Measurements from ENCODE around the gene JARID2.

DNA sequence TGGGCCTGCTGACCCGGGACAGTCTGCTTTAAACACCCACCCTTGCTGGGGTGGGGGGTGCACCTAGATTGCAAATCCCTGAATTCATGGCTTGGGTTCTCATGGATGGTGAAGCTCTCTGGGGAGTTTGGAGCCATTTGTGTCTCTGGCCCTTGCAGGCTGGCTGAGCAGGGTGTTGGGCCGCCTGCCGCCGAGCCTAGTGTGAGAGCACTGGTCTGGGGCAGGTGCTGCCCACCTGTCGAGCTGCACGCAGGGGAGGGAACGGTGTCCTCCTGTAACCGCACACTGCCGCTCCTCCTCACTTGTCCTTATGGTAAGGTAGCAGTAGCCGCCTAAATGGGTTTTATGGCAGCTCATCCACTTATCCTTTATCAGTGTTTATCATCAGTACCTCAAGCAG, 273.0 kb downstream of the JARID2 start:
- no peak for TF ChIP-seq POLR2AphosphoS5 (IDR thresholded peaks at IDR 0.05; ENCODE audit: low read depth, low read length)
- no peak for TF ChIP-seq TAF1 (IDR thresholded peaks at IDR 0.05; ENCODE audit: borderline replicate concordance, insufficient read depth, low read length)
- TF ChIP-seq SIN3A (IDR thresholded peaks at IDR 0.05; ENCODE audit: borderline replicate concordance, insufficient read depth, low read length), result no peak
- TF ChIP-seq, protein P1, sequence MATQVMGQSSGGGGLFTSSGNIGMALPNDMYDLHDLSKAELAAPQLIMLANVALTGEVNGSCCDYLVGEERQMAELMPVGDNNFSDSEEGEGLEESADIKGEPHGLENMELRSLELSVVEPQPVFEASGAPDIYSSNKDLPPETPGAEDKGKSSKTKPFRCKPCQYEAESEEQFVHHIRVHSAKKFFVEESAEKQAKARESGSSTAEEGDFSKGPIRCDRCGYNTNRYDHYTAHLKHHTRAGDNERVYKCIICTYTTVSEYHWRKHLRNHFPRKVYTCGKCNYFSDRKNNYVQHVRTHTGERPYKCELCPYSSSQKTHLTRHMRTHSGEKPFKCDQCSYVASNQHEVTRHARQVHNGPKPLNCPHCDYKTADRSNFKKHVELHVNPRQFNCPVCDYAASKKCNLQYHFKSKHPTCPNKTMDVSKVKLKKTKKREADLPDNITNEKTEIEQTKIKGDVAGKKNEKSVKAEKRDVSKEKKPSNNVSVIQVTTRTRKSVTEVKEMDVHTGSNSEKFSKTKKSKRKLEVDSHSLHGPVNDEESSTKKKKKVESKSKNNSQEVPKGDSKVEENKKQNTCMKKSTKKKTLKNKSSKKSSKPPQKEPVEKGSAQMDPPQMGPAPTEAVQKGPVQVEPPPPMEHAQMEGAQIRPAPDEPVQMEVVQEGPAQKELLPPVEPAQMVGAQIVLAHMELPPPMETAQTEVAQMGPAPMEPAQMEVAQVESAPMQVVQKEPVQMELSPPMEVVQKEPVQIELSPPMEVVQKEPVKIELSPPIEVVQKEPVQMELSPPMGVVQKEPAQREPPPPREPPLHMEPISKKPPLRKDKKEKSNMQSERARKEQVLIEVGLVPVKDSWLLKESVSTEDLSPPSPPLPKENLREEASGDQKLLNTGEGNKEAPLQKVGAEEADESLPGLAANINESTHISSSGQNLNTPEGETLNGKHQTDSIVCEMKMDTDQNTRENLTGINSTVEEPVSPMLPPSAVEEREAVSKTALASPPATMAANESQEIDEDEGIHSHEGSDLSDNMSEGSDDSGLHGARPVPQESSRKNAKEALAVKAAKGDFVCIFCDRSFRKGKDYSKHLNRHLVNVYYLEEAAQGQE (IDR thresholded peaks at IDR 0.05; ENCODE audit: insufficient read depth in 1 of 2, low read depth in 2 of 2, low read length in 2 of 2), result no peak
